Body of pancreas (tissue), 4 donors: ENCODE results near the gene CHRNA1. TPM values are rescaled to one million over a fixed set of nuclear protein-coding genes. Genes with fewer than 3 reads are reported as not detected.
"Not testable (repeated sequence)": the region's sequence is repeated elsewhere in the genome, so short reads cannot be mapped to it uniquely, and the experiment has no call there.

ENCODE experiments used
- ATAC-seq: fragments of 150-250 bp; one replicate; pipeline ENCODE4 v1.9.1; 2016
- DNase-seq, 4 donors: peaks; one replicate each; pipeline ENCODE4 v3.0.0-alpha.2; 2019
- H3K27ac ChIP-seq, 4 donors: fragments of 200-600 bp; sonication (generic); 1 replicate in 3 of 4; 2 replicates in 1 of 4; pipeline versions ENCODE4 v1.5.1 to v1.6.1; 2016 to 2019; ENCODE audit warnings: mild to moderate bottlenecking in 1 of 4, mixed read lengths in 1 of 4, moderate library complexity in 1 of 4
- H3K27me3 ChIP-seq, 2 donors: fragments of 200-600 bp; sonication (generic); one replicate each; pipeline ENCODE4 v1.6.0; 2016; ENCODE audit warnings: mild to moderate bottlenecking in 1 of 2
- H3K36me3 ChIP-seq, 2 donors: fragments of 200-600 bp; sonication (generic); replicated peaks in 1 of 2; 2 replicates each; pipeline ENCODE4 v1.5.1; 2016; ENCODE audit warnings: low read depth in 2 of 2; ENCODE audit not compliant: insufficient read depth in 1 of 2
- H3K4me1 ChIP-seq: fragments of 200-600 bp; sonication (generic); one replicate; pipeline ENCODE4 v1.6.0; 2016
- H3K4me3 ChIP-seq, 2 donors: fragments of 200-600 bp; sonication (generic); 1 replicate in 1 of 2; 2 replicates in 1 of 2; pipeline ENCODE4 v1.5.1; 2016 to 2019
- H3K9me3 ChIP-seq, 3 donors: fragments of 200-600 bp; sonication (generic); 1 replicate in 2 of 3; 2 replicates in 1 of 3; pipeline ENCODE4 v1.5.1; 2016
- CTCF ChIP-seq, 7 experiments: fragments of 450-650 bp in 4 of 7; fragments of 200-600 bp in 3 of 7; sonication (generic) in 3 of 7; IDR thresholded peaks; one replicate each; pipeline ENCODE4 v1.5.1; 2016 to 2019; ENCODE audit warnings: antibody characterized with exemption in 7 of 7
- POLR2A ChIP-seq, 3 donors: fragments of 450-650 bp; IDR thresholded peaks; one replicate each; pipeline ENCODE4 v1.6.1; 2016; ENCODE audit warnings: antibody characterized with exemption in 3 of 3, mild to moderate bottlenecking in 2 of 3
- WGBS, 2 donors: methylation state at CpG; one replicate each; pipeline ENCODE4 v1.1.5; 2017; 5-methylcytosine and 5-hydroxymethylcytosine counted together
- intact Hi-C: fragments of 100-400 bp; cut with DNase I; formaldehyde crosslinking; loops from one replicate; pipeline ENCODE4 v1.15.1; 2023
- total RNA-seq, 2 donors: library from RNA; depleted of rRNA; stranded (reverse); fragments of >200 nt; gene quantifications; one replicate each; pipeline ENCODE4 v1.1.0, GENCODE V29; 2016

The CHRNA1 gene
- total RNA-seq, 2 donors from 2014 or later: not detected

GRCh38 chr2:174713686-174714085 is 50.6 kb downstream of the CHRNA1 start:
- no peak for ATAC-seq
- Histone ChIP-seq H3K4me3 (no peak overlapping the region), H3K36me3 (no peaks in the 10 kb centered on the region), H3K27ac (no peak overlapping the region), H3K27me3 (no peaks in the 10 kb centered on the region), H3K4me1 (no peaks in the 10 kb centered on the region), H3K9me3 (peaks cover 0 to 4% (median 0%) of the 10 kb centered on the region in 3 donors)
- 88 to 97% methylated on average over 2 of the region's 2 CpGs for WGBS, 2 donors
- no peak for DNase-seq
- no peak for TF ChIP-seq CTCF (IDR thresholded peaks at IDR 0.05)
- TF ChIP-seq POLR2A (IDR thresholded peaks at IDR 0.05): no peak
- intact Hi-C loops: no loop called here

GRCh38 chr2:174711206-174711605 is 53.1 kb downstream of the CHRNA1 start:
- DNase-seq (no peak), ATAC-seq (no peak)
- Histone ChIP-seq H3K27ac (no peak overlapping the region), H3K9me3 (no peaks in the 10 kb centered on the region), H3K27me3 (no peaks in the 10 kb centered on the region), H3K4me1 (no peaks in the 10 kb centered on the region), H3K4me3 (no peak overlapping the region), H3K36me3 (no peaks in the 10 kb centered on the region)
- TF ChIP-seq POLR2A (IDR thresholded peaks at IDR 0.05) (no peak), CTCF (IDR thresholded peaks at IDR 0.05) (no peak)
- WGBS, 2 donors: 90 to 92% methylated on average over 6 of the region's 6 CpGs
- intact Hi-C loops: no loop called here

GRCh38 chr2:174709416-174710004 is 54.8 kb downstream of the CHRNA1 start:
- H3K27me3 ChIP-seq, ATAC-seq, H3K9me3 ChIP-seq, DNase-seq, H3K27ac ChIP-seq, H3K36me3 ChIP-seq, H3K4me3 ChIP-seq, H3K4me1 ChIP-seq, intact Hi-C loops: not testable (repeated sequence)
- 89 to 98% methylated on average over 12 to 24 of the region's 32 CpGs for WGBS, 2 donors

GRCh38 chr2:174708713-174709112 is 55.6 kb downstream of the CHRNA1 start:
- TF ChIP-seq CTCF (IDR thresholded peaks at IDR 0.05) (no peak), POLR2A (IDR thresholded peaks at IDR 0.05) (no peak)
- H3K4me1 ChIP-seq: no peaks in the 10 kb centered on the region
- 75 to 79% methylated on average over 9 of the region's 9 CpGs for WGBS, 2 donors
- no peak overlapping the region for H3K4me3 ChIP-seq
- H3K27ac ChIP-seq: no peak overlapping the region
- no peaks in the 10 kb centered on the region for H3K36me3 ChIP-seq
- ATAC-seq: no peak
- no peaks in the 10 kb centered on the region for H3K9me3 ChIP-seq
- intact Hi-C loops: no loop called here
- H3K27me3 ChIP-seq: no peaks in the 10 kb centered on the region
- no peak for DNase-seq

GRCh38 chr2:174705321-174705720 is 59.0 kb downstream of the CHRNA1 start:
- no peak overlapping the region for H3K4me3 ChIP-seq
- H3K27me3 ChIP-seq: no peaks in the 10 kb centered on the region
- H3K27ac ChIP-seq: no peak overlapping the region
- 47 to 48% methylated on average over 4 of the region's 4 CpGs for WGBS, 2 donors
- no peak for DNase-seq
- no peaks in the 10 kb centered on the region for H3K36me3 ChIP-seq
- ATAC-seq: no peak
- TF ChIP-seq POLR2A (IDR thresholded peaks at IDR 0.05): no peak
- intact Hi-C loops: no loop called here
- no peaks in the 10 kb centered on the region for H3K9me3 ChIP-seq
- no peaks in the 10 kb centered on the region for H3K4me1 ChIP-seq

- TF ChIP-seq CTCF (IDR thresholded peaks at IDR 0.05) (no peak), POLR2A (IDR thresholded peaks at IDR 0.05) (no peak)
- WGBS, 2 donors: 6 to 10% methylated on average over 1 of the region's 1 CpG
- intact Hi-C loops: no loop called here
- Histone ChIP-seq H3K9me3 (no peaks in the 10 kb centered on the region), H3K27ac (no peak overlapping the region), H3K4me3 (no peak overlapping the region), H3K4me1 (no peaks in the 10 kb centered on the region), H3K27me3 (no peaks in the 10 kb centered on the region), H3K36me3 (no peaks in the 10 kb centered on the region)
- ATAC-seq (no peak), DNase-seq (no peak)
These were observed 59.6 kb downstream of the CHRNA1 start for GRCh38 chr2:174704642-174705041.
